ENCODE results near the gene CD28.

- TF ChIP-seq CTCF (IDR thresholded peaks at IDR 0.05), result no peak
- no peak for TF ChIP-seq POLR2A (IDR thresholded peaks at IDR 0.05)
- no peak for TF ChIP-seq EP300 (IDR thresholded peaks at IDR 0.05)
These were observed 14.7 kb downstream of the CD28 start for GRCh38 chr2:203720915-203721672.

Measured in suprapubic skin (tissue), 3 donors.